ENCODE results near the gene WNT7B. TPM values are rescaled to one million over a fixed set of nuclear protein-coding genes. Genes with fewer than 3 reads are reported as not detected.

Gene WNT7B
- total RNA-seq, 1 donor from 2014 or later: 0.15 TPM

GRCh38 chr22:45938913-45939312, 38.0 kb downstream of the WNT7B start:
- DNase-seq (ENCODE audit: low spot score): no peak
- Mint-ChIP-seq H3K4me1 (ENCODE audit: low read depth) (peaks cover 14% of the 10 kb centered on the region), H3K4me3 (ENCODE audit: unreplicated experiment) (no peak overlapping the region), H3K27ac (ENCODE audit: unreplicated experiment) (no peak overlapping the region), H3K36me3 (ENCODE audit: low read depth) (no peaks in the 10 kb centered on the region), H3K27me3 (ENCODE audit: low read depth) (peaks cover 15% of the 10 kb centered on the region), H3K9me3 (ENCODE audit: low read depth) (no peaks in the 10 kb centered on the region)
- TF ChIP-seq, protein P1, sequence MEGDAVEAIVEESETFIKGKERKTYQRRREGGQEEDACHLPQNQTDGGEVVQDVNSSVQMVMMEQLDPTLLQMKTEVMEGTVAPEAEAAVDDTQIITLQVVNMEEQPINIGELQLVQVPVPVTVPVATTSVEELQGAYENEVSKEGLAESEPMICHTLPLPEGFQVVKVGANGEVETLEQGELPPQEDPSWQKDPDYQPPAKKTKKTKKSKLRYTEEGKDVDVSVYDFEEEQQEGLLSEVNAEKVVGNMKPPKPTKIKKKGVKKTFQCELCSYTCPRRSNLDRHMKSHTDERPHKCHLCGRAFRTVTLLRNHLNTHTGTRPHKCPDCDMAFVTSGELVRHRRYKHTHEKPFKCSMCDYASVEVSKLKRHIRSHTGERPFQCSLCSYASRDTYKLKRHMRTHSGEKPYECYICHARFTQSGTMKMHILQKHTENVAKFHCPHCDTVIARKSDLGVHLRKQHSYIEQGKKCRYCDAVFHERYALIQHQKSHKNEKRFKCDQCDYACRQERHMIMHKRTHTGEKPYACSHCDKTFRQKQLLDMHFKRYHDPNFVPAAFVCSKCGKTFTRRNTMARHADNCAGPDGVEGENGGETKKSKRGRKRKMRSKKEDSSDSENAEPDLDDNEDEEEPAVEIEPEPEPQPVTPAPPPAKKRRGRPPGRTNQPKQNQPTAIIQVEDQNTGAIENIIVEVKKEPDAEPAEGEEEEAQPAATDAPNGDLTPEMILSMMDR (IDR thresholded peaks at IDR 0.05): no peak

DNA sequence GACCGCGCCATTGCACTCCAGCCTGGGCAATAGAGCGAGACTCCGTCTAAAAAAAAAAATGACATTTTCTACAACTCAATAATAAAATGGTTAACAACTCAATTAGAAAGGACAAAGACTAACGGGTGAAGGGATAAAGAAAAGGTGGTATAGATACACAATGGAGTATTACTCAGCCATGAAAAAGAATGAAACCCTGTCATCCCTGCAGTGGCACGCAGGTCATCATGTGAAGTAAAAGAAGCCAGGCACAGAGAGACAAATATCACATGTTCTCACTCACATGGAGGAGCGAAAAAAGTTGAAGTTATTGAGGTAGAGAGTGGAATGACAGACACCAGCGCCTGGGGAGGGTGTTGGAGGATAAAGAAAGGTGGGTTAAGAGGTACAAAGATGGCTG, 39.0 kb downstream of the WNT7B start:
- H3K9me3 Mint-ChIP-seq (ENCODE audit: low read depth): no peaks in the 10 kb centered on the region
- TF ChIP-seq, protein P1 (IDR thresholded peaks at IDR 0.05): no peak
- peaks cover 19% of the 10 kb centered on the region for H3K27me3 Mint-ChIP-seq (ENCODE audit: low read depth)
- no peak overlapping the region for H3K27ac Mint-ChIP-seq (ENCODE audit: unreplicated experiment)
- H3K4me3 Mint-ChIP-seq (ENCODE audit: unreplicated experiment): no peak overlapping the region
- no peaks in the 10 kb centered on the region for H3K36me3 Mint-ChIP-seq (ENCODE audit: low read depth)
- H3K4me1 Mint-ChIP-seq (ENCODE audit: low read depth): peaks cover 14% of the 10 kb centered on the region
- DNase-seq (ENCODE audit: low spot score): no peak

DNA sequence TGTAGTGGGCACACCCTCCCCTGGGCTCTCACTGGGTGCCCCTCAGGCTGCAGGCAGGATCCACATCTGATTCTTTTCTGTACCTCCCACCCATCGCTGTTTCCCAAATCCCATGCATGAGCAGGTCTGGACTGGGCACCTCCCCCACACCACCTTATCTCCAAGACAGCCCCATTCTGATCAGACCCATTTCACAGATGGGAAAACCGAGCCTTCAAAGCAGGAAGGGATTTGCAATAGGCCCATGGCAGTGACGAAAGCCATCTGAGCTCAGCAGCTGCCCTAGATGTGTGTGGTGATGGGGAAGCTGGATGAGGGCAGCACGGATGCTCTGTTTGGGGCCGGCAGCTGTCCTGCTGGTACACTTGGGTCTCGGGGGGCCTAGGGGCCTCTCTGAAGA, 41.4 kb downstream of the WNT7B start:
- Mint-ChIP-seq H3K27me3 (ENCODE audit: low read depth) (peaks cover 14% of the 10 kb centered on the region), H3K9me3 (ENCODE audit: low read depth) (no peaks in the 10 kb centered on the region), H3K27ac (ENCODE audit: unreplicated experiment) (no peak overlapping the region), H3K4me3 (ENCODE audit: unreplicated experiment) (no peak overlapping the region), H3K36me3 (ENCODE audit: low read depth) (no peaks in the 10 kb centered on the region), H3K4me1 (ENCODE audit: low read depth) (peaks cover 25% of the 10 kb centered on the region)
- TF ChIP-seq, protein P1 (IDR thresholded peaks at IDR 0.05): no peak
- no peak for DNase-seq (ENCODE audit: low spot score)

- Mint-ChIP-seq H3K4me1 (ENCODE audit: low read depth) (peaks cover 25% of the 10 kb centered on the region), H3K36me3 (ENCODE audit: low read depth) (no peaks in the 10 kb centered on the region), H3K9me3 (ENCODE audit: low read depth) (no peaks in the 10 kb centered on the region), H3K27ac (ENCODE audit: unreplicated experiment) (no peak overlapping the region), H3K4me3 (ENCODE audit: unreplicated experiment) (peak overlapping the region; percentile 18), H3K27me3 (ENCODE audit: low read depth) (peaks cover 10% of the 10 kb centered on the region)
- TF ChIP-seq, protein P1 (IDR thresholded peaks at IDR 0.05): no peak
- DNase-seq (ENCODE audit: low spot score): no peak
These were observed 42.2 kb downstream of the WNT7B start for GRCh38 chr22:45934659-45935341.

DNA sequence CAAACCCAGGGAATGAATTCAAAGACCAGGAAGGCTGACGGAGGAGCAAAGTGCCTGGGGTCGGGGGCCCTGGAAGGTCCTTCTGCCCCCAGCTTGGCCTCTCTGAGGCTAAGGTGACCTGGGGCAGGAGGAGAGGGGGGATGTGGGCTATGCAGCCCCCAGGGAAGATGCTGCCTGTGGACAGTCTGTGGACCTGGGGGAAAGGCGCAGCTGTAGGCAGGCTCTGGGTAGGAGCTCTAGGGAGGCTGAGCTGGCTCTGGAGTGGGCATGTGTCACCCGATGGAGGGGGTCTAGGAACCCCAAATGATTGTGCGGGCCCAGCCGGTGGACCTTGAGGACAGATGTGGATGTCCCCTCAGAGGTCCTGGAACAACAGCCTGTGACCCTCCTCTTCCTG, 42.8 kb downstream of the WNT7B start:
- Mint-ChIP-seq H3K9me3 (ENCODE audit: low read depth) (no peaks in the 10 kb centered on the region), H3K4me1 (ENCODE audit: low read depth) (peaks cover 25% of the 10 kb centered on the region), H3K27me3 (ENCODE audit: low read depth) (peaks cover 10% of the 10 kb centered on the region), H3K36me3 (ENCODE audit: low read depth) (no peaks in the 10 kb centered on the region), H3K27ac (ENCODE audit: unreplicated experiment) (no peak overlapping the region), H3K4me3 (ENCODE audit: unreplicated experiment) (no peak overlapping the region)
- TF ChIP-seq, protein P1 (IDR thresholded peaks at IDR 0.05): no peak
- DNase-seq (ENCODE audit: low spot score): no peak
